IMR-90 (cell line): ENCODE results near the gene HSPG2.

Source experiments
- BHLHE40 ChIP-seq: fragments of 150-350 bp; IDR thresholded peaks from 2 replicates; pipeline ENCODE4 v1.6.1; 2016; ENCODE audit warnings: mild to moderate bottlenecking, low read depth, low read length
- CHD1 ChIP-seq: IDR thresholded peaks from 2 replicates; pipeline ENCODE4 v1.6.1; 2012; ENCODE audit warnings: low read depth, low read length, improper control_type of control experiment
- CTCF ChIP-seq: conservative IDR thresholded peaks from 2 replicates; pipeline ENCODE4 v1.5.1; 2012; ENCODE audit warnings: mild to moderate bottlenecking, low read depth, low read length, improper control_type of control experiment
- FOS ChIP-seq: fragments of 150-350 bp; IDR thresholded peaks from 2 replicates; pipeline ENCODE4 v1.6.1; 2016; ENCODE audit warnings: low read depth, low read length
- MAZ ChIP-seq: IDR thresholded peaks from 2 replicates; pipeline ENCODE4 v1.6.1; 2012; ENCODE audit warnings: low read depth, mild to moderate bottlenecking, low read length, improper control_type of control experiment, moderate library complexity, borderline replicate concordance
- MXI1 ChIP-seq: IDR thresholded peaks from 2 replicates; pipeline ENCODE4 v1.6.1; 2012; ENCODE audit warnings: low read depth, mild to moderate bottlenecking, low read length, moderate library complexity, borderline replicate concordance
- POLR2A ChIP-seq: IDR thresholded peaks from 2 replicates; pipeline ENCODE4 v1.6.1; 2012; ENCODE audit warnings: mild to moderate bottlenecking, low read depth, low read length
- RAD21 ChIP-seq: IDR thresholded peaks from 2 replicates; pipeline ENCODE4 v1.6.1; 2012; ENCODE audit warnings: low read length, improper control_type of control experiment
- RFX5 ChIP-seq: IDR thresholded peaks from 2 replicates; pipeline ENCODE4 v1.8.0; 2012; ENCODE audit warnings: low read depth, mild to moderate bottlenecking, low read length, moderate library complexity
- SMC3 ChIP-seq: fragments of 150-350 bp; IDR thresholded peaks from 2 replicates; pipeline ENCODE4 v1.6.1; 2016; ENCODE audit warnings: low read depth, mild to moderate bottlenecking, antibody characterized with exemption, low read length, moderate library complexity
- USF2 ChIP-seq: fragments of 150-350 bp; IDR thresholded peaks from 2 replicates; pipeline ENCODE4 v1.6.1; 2017; ENCODE audit warnings: mild to moderate bottlenecking, antibody characterized with exemption, low read length, low read depth

DNA sequence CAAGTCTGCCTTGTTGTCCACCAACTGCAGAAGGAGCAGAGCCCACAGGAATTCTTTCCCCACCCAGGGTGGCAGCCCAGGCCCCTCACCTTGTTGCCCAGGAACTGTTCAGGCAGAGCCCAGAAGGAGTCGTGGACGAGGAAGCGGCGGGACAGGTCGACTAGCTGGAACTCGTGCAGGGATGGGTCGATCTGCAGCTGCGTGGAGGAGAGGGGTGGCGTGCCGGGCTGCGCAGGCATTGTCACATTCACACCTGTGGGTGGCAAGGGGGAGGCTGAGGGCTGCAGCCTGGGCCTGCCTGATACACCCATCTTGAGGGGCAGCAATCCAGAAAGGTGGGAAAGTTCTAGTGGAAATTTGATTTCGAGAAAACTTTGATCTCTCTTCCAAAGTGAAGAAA is 55.9 kb downstream of the HSPG2 start:
- TF ChIP-seq USF2: no peak
- TF ChIP-seq FOS: no peak
- TF ChIP-seq RAD21: no peak
- TF ChIP-seq CTCF: no peak
- no peak for TF ChIP-seq MXI1
- TF ChIP-seq MAZ: no peak
- no peak for TF ChIP-seq BHLHE40
- TF ChIP-seq SMC3: no peak
- TF ChIP-seq POLR2A: no peak
- no peak for TF ChIP-seq CHD1
- TF ChIP-seq RFX5: no peak
